H54 (cell line): ENCODE measurements around the gene ADPRS.

Source experiments
- DNase-seq: peaks from one replicate; pipeline ENCODE4 v3.0.0; 2011; ENCODE audit warnings: low spot score, mixed read lengths; ENCODE audit not compliant: insufficient read length
- FAIRE-seq: peaks from 3 replicates; lab custom pipeline; 2011; peaks lifted over from hg19 to GRCh38; lab: Jason Lieb, UNC
- POLR2A ChIP-seq: IDR thresholded peaks from 2 replicates; pipeline ENCODE4 v1.6.1; 2011; ENCODE audit warnings: low read depth, mild to moderate bottlenecking, low read length

ADPRS gene, protein sequence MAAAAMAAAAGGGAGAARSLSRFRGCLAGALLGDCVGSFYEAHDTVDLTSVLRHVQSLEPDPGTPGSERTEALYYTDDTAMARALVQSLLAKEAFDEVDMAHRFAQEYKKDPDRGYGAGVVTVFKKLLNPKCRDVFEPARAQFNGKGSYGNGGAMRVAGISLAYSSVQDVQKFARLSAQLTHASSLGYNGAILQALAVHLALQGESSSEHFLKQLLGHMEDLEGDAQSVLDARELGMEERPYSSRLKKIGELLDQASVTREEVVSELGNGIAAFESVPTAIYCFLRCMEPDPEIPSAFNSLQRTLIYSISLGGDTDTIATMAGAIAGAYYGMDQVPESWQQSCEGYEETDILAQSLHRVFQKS

DNA sequence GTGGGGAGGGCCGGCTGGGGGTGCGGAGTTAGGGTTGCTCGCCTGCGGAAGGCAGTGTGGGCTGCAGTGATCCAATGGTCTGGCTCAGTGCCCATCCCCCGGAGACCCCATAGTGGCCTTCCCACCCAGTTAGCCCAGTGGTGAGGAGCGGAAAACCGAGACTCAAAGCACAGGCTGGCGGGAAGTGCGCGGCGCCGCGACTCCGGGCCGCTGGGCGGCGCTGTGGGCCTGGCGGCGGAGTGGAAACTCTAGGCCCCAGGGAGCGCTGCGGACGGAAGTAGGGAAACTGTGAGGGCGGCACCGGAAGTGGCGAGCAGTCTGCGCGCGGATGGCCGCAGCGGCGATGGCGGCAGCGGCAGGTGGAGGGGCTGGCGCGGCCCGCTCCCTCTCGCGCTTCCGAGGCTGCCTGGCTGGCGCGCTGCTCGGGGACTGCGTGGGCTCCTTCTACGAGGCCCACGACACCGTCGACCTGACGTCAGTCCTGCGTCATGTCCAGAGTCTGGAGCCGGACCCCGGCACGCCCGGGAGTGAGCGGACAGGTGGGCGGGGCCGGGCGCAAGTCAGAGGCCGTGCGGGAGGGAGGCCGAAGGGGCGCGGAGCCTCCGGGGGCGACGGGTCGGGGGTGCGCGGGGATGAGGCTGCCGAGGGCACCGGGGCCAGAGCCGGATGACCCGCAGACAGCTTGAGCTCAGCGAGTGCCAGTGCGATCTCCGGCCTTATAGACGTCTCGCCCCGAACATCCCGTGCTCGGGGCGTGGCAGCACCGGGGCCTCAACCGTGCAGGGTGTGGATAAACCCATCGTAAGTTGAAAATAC lies at the start of gene ADPRS:
ADPRS (plus strand) TSS at position 316 of the 816 bp plus-strand sequence; CDS start at position 329, 13 bp downstream.
- FAIRE-seq (no peak), DNase-seq (peak; percentile 92)
- TF ChIP-seq POLR2A = peak; percentile 96

DNA sequence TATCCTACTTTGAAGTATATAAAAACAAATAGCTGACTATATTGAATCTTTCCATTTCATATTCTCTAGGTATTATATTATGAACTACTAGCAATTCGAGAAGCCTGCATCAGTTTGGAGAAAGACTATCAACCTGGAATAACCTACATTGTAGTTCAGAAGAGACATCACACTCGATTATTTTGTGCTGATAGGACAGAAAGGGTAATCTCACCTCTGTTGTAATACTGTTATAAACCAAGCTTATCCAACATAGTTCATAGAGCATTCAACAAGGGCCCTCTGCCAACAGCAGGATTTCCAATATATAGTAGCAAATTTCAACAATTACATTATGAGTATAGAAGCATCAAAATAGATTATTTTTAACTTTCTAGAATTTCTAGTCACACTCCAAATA lies 48.5 kb upstream of the ADPRS start:
- DNase-seq = no peak
- no peak for TF ChIP-seq POLR2A
- no peak for FAIRE-seq

DNA sequence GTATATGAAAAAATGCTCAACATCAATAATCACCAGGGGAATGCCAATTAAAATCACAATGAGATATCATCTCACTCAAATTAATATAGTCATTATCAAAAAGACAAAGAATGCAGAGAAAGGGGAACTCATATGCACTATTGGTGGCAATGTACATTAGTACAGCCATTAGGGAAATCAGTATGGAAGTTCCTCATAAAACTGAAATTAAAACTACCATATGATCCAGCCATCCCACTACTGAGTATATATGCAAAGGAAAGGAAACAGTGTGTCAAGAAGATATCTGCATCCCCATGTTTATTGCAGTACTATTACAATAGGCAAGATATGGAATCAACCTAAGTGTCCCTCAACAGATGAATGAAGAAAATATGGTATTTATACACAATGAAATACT lies 36.9 kb upstream of the ADPRS start:
- DNase-seq (no peak), FAIRE-seq (no peak)
- TF ChIP-seq POLR2A = no peak

DNA sequence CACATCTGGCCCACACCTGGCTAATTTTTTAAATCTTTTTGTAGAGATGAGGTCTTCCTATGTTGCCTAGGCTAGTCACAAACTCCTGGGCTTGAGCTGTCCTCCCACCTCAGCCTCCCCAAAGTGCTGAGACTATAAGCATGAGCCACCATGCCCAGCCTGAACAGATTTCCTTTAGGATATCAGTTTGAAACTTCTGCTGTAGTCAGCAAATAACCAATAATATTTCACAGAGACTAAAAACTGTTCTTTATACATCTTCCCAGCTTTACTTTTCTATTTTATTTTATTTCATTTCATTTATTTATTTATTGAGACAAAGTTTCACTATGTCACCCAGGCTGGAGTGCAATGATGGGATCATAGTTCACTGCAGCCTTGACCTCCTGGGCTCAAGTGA lies 34.7 kb upstream of the ADPRS start:
- TF ChIP-seq POLR2A = no peak
- FAIRE-seq (no peak), DNase-seq (no peak)

DNA sequence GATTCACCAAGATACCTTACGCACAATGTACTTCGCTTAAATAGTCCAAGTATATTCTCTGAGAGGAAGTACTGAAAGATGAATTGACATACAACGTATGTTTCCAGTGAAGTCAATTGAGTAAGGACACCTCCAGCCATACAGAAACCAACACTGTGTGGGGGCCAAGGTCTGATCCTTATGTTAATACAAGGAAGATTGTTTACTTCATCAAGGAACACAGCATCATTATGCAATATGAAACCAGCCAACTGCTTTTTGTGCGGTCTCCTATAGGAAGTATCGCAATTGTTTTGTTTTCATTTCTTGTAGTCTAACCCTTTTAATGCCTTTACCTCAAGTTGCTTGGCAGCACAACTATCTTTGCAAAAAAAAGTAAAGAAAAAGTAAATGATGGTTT lies 33.0 kb upstream of the ADPRS start:
- FAIRE-seq = peak; percentile 67
- TF ChIP-seq POLR2A = no peak

DNA sequence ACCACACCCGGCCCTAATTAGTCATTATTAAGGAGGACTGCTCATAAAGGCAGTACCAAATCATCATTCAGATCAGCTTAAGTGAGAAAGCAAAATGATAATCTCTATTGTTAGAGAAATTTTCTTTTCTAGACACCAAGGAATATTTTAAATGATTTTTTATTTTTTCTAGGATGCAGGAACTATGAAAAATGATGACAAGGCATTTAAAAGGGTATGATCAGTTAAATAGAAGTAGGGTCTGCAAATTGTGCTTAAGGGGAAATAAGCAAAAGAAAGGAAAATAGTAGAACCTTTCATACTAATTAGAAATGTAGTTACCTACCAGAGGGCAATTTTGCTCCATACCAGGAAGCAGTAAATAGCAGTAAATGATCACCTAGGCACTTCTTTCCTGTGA lies 26.4 kb upstream of the ADPRS start:
- DNase-seq (no peak), FAIRE-seq (no peak)
- TF ChIP-seq POLR2A = no peak

More for the DNA sequence above, 33.0 kb upstream of the ADPRS start:
- DNase-seq = no peak

DNA sequence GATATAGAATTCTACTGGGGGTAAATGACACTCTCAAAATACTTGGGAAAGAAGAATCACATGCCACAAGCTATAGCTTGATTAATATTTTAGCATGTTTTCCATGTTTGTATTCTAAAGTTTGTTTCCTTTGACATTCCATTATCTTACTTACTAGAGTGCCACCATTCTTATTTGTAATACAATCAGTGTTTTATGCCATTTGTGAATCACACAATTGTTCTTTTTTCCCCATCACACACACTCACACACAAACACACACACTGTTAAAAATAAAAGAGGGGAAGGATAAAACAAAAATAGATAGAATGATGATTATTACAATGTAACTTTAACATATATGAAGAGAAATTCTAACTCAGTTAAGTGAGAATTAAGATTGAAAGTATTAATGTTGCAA lies 20.8 kb upstream of the ADPRS start:
- no peak for TF ChIP-seq POLR2A
- no peak for DNase-seq
- FAIRE-seq = no peak

DNA sequence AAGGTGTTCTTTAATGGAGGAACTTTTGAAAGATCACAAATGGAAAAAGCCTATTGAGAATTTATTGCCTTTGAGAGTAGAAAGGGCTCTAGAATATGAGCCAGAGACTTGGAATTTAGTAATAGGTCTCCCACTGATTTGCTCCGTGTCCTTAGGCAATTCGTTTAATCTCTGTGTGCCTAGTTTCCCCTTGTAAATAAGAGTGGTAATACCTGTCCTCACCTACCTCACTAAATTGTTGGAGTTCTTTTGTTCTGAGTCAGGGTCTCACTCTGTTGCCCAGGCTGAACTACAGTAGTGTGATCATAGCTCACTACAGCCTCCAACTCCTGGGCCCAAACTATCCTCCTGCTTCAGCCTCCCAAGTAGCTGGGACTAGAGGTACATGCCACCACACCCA lies 19.8 kb upstream of the ADPRS start:
- no peak for TF ChIP-seq POLR2A
- FAIRE-seq (no peak), DNase-seq (no peak)

DNA sequence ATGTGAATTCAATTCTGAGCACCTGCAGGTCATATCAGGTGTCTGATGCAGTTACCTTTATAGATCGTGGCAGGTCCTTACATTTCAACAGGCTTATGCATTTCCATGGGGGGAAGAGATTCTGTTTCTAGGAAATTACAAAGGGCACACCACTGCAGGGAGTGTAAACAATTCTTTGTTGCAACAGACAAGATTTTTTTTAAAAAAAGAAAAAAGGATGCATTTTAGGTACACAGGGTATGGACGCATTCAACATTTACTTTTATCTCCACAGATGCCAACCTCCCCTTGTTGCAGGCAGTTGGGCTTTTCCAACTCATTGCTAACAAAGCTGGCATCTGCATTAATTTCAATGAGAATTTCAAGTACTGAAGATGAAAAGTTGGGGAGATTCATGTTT lies 18.3 kb upstream of the ADPRS start:
- no peak for DNase-seq
- no peak for TF ChIP-seq POLR2A
- no peak for FAIRE-seq

DNA sequence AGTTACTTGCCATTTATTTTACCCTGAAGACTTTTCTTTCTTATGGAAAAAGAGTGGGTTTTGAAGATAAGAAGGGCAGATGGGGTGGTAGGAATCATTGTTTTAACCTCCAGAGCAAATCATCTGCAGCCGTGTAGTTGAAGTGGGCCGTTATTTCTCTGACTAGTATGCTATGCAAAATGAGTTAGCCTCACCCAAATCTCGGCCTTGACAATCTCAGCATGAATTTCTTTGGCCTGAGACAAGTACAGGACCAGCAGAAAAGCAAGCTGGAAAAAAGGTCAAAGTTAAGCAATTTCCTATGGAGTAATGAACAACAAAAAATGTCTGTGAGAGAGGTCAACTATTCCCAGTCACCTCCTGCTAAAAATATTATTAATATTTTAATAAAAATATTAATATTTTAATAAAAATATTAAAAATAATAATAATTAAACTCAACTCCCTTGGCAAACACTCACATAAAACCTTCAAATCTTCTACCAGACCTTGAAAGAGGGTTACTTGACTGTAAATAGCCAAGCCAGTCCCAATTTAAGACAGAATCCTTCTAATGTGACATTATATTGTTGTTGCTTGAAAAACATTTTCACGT lies 11.6 kb upstream of the ADPRS start:
- DNase-seq = no peak
- no peak for TF ChIP-seq POLR2A
- FAIRE-seq = no peak

DNA sequence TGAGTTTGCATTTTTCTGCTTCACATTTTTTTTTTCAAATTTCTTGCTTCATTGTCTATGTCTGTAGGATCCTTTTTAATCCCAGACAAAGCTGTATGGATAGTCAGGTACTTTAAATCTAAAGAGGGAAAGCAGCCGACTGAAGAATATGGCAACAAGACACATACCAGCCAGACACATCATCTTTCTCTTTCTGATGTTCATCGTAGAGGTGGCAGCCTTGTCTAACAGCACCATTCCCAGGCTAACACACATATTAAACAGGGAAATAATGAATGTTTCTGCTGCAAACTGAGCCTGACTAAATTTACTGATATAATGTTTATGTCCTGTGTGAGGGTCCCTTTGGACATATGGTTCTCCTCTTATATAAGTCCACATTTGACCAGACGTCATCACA lies 8.5 kb upstream of the ADPRS start:
- FAIRE-seq (no peak), DNase-seq (no peak)
- no peak for TF ChIP-seq POLR2A

DNA sequence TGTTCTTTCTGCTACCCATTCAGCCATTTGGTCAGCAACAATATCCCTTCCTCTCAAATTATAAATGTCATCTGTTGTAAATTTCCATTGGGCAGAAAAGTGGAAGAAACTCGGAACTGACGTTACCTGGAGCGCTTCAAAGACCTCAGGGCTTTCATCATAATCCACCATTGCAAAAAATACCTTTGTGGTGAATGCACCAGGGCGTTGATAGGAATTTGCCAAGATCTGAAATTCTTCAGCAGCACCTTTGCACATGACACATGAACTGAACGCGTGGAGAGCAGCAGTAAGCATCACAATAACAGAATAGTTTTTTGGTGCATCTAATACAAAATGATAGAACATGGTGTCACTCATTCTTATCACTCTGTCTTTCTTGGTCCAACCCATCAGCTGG lies 7.9 kb upstream of the ADPRS start:
- DNase-seq = no peak
- no peak for FAIRE-seq
- TF ChIP-seq POLR2A = no peak

DNA sequence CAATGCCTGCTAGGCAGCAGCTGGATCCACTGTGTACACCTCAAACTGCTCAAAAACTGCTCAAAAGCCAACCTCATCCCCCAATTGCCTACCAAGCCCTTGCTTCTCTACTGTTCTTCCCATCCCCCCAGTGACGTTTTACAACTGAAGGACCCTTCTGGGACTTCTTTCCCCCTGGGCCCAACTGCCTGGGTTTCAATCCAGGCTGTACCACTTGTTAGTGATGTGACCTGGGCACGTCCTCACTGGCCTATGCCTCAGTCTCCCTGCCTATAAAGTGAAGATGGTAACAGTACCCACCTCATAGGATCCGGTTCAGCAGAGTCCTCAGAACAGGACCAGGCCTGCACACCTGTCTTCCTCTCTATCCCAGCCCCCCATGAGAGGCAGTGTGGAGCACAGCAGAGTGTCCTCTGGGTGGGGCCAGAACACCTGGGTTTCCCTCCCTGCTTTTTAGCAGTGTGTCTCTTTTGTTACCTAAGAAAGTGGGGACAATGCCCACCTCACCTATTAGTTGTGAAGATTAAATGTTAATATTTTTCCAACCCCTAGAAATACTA lies 6.7 kb upstream of the ADPRS start:
- FAIRE-seq (no peak), DNase-seq (no peak)
- no peak for TF ChIP-seq POLR2A

DNA sequence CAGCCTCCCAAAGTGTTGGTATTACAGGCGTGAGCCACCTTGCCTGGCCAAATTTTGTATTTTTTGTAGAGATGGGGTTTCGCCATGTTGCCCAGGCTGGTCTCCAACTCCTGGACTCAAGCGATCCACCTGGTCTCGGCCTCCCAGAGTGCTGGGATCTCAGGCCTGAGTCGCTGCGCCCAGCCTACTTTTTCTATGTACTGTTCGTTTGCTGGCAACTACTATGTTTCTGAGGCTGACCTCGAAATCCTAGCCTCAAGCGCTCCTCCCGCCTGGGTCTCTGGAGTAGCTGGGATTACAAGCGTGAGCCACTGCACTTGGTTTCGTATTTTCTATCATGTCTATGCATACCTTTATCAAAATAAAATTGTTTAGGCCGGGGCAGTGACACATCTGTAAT lies 5.5 kb upstream of the ADPRS start:
- no peak for TF ChIP-seq POLR2A
- no peak for FAIRE-seq
- DNase-seq = no peak
